Mesenchymal stem cell (in vitro differentiated cells and primary cell): ENCODE data around the gene KDELR1.

Source experiments
- DNase-seq: peaks from one replicate; pipeline ENCODE4 v3.0.0-alpha.2; 2013
- H2AFZ ChIP-seq: one replicate; pipeline ENCODE4 v1.6.1; 2013; ENCODE audit warnings: low read depth, mild to moderate bottlenecking, control low read depth, inconsistent platforms, low read length, moderate library complexity
- H2AK5ac ChIP-seq: 2 replicates; pipeline ENCODE4 v1.6.1; 2013; ENCODE audit warnings: low read length, moderate library complexity, mild to moderate bottlenecking, inconsistent platforms; ENCODE audit not compliant: severe bottlenecking
- H2BK120ac ChIP-seq: one replicate; pipeline ENCODE4 v1.6.1; 2013; ENCODE audit warnings: low read depth, mild to moderate bottlenecking, inconsistent platforms, low read length, moderate library complexity
- H2BK12ac ChIP-seq, 2 experiments: one replicate each; pipeline ENCODE4 v1.6.1; 2013; ENCODE audit warnings: inconsistent platforms in 2 of 2, low read length in 2 of 2, mild to moderate bottlenecking in 2 of 2, moderate library complexity in 2 of 2, control low read depth in 1 of 2
- H2BK15ac ChIP-seq: one replicate; pipeline ENCODE4 v1.6.1; 2013; ENCODE audit warnings: mild to moderate bottlenecking, low read depth, inconsistent platforms; ENCODE audit not compliant: poor library complexity, severe bottlenecking
- H2BK5ac ChIP-seq: 2 replicates; pipeline ENCODE4 v1.6.1; 2013; ENCODE audit warnings: low read depth, mild to moderate bottlenecking, low read length, control low read depth, inconsistent platforms; ENCODE audit not compliant: poor library complexity, severe bottlenecking
- H3K14ac ChIP-seq, 2 experiments: one replicate each; pipeline ENCODE4 v1.6.1; 2013; ENCODE audit warnings: inconsistent platforms in 2 of 2, low read length in 2 of 2, control low read depth in 1 of 2, mild to moderate bottlenecking in 1 of 2, moderate library complexity in 1 of 2
- H3K18ac ChIP-seq, 2 experiments: one replicate each; pipeline ENCODE4 v1.6.1; 2013; ENCODE audit warnings: inconsistent platforms in 2 of 2, low read length in 2 of 2, control low read depth in 1 of 2, low read depth in 1 of 2, mild to moderate bottlenecking in 1 of 2
- H3K23ac ChIP-seq, 2 experiments: one replicate each; pipeline ENCODE4 v1.6.1; 2013; ENCODE audit warnings: inconsistent platforms in 2 of 2, low read length in 2 of 2, mild to moderate bottlenecking in 2 of 2, moderate library complexity in 2 of 2, control low read depth in 1 of 2
- H3K27ac ChIP-seq: 2 replicates; pipeline ENCODE4 v1.5.1; 2013; ENCODE audit warnings: mild to moderate bottlenecking, moderate library complexity, low read length, control low read depth, inconsistent platforms; ENCODE audit not compliant: poor library complexity, severe bottlenecking
- H3K27me3 ChIP-seq, 2 experiments: 2 replicates each; pipeline versions ENCODE4 v1.6.1 to v1.7.0; 2013; ENCODE audit warnings: low read length in 2 of 2, mild to moderate bottlenecking in 2 of 2, moderate library complexity in 2 of 2, control low read depth in 1 of 2, inconsistent platforms in 1 of 2; ENCODE audit not compliant: control insufficient read depth in 1 of 2, insufficient read depth in 1 of 2
- H3K36me3 ChIP-seq, 2 experiments: 2 replicates each; pipeline versions ENCODE4 v1.6.1 to v1.7.0; 2013; ENCODE audit warnings: low read length in 2 of 2, control low read depth in 1 of 2, inconsistent platforms in 1 of 2, low read depth in 1 of 2, mild to moderate bottlenecking in 1 of 2; ENCODE audit not compliant: insufficient read depth in 2 of 2, control insufficient read depth in 1 of 2
- H3K4ac ChIP-seq, 2 experiments: one replicate each; pipeline ENCODE4 v1.6.1; 2013; ENCODE audit warnings: inconsistent platforms in 2 of 2, low read length in 2 of 2, mild to moderate bottlenecking in 2 of 2, moderate library complexity in 2 of 2, control low read depth in 1 of 2, low read depth in 1 of 2
- H3K4me1 ChIP-seq: 2 replicates; pipeline ENCODE4 v1.6.1; 2013; ENCODE audit warnings: low read depth, low read length, control low read depth; ENCODE audit not compliant: control insufficient read depth, insufficient read depth
- H3K4me2 ChIP-seq: 2 replicates; pipeline ENCODE4 v1.6.1; 2013; ENCODE audit warnings: low read length, mild to moderate bottlenecking, inconsistent platforms; ENCODE audit not compliant: poor library complexity, severe bottlenecking
- H3K4me3 ChIP-seq, 2 experiments: 2 replicates each; pipeline versions ENCODE4 v1.5.1 to v1.7.0; 2013; ENCODE audit warnings: low read length in 2 of 2, mild to moderate bottlenecking in 2 of 2, control low read depth in 1 of 2, low read depth in 1 of 2; ENCODE audit not compliant: insufficient read depth in 1 of 2
- H3K79me1 ChIP-seq: replicated peaks from 2 replicates; pipeline ENCODE4 v1.6.1; 2013; ENCODE audit warnings: mild to moderate bottlenecking, control low read depth, low read length, inconsistent platforms; ENCODE audit not compliant: poor library complexity, severe bottlenecking
- H3K9ac ChIP-seq: 2 replicates; pipeline ENCODE4 v1.7.0; 2013; ENCODE audit warnings: mild to moderate bottlenecking, low read length, moderate library complexity
- H3K9me3 ChIP-seq: 2 replicates; pipeline ENCODE4 v1.7.0; 2013; ENCODE audit warnings: mild to moderate bottlenecking, low read length; ENCODE audit not compliant: control insufficient read depth
- H4K8ac ChIP-seq: one replicate; pipeline ENCODE4 v1.6.1; 2013; ENCODE audit warnings: inconsistent platforms, mild to moderate bottlenecking, low read length, moderate library complexity
- H4K91ac ChIP-seq: one replicate; pipeline ENCODE4 v1.6.1; 2013; ENCODE audit warnings: mild to moderate bottlenecking, low read length, inconsistent platforms
- WGBS: methylation state at CpG from one replicate; pipeline ENCODE4 v1.1.7; 2013; ENCODE audit warnings: mixed read lengths; 5-methylcytosine and 5-hydroxymethylcytosine counted together

The KDELR1 gene

DNA sequence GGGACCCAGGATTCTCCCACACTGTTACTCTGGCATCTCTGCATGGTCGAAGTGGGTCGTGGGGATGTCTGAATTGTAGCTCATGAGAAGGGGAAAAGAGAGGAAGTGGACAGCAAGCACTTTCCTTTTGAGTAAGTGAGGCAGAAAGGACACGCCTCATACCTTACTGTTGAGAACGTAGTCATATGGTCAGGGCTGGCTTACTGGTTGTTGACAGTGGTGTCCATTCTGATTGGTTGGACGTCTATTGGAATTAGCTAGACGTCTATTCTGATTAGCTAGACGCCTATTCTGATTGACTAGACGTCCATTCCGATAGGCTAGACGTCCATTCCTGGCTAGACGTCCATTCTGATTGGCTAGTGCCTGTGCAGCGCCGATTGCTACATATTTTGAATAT, 14.5 kb upstream of the KDELR1 start:
- H3K36me3 ChIP-seq, result no peaks in the 10 kb centered on the region
- H2AK5ac ChIP-seq, result no peak overlapping the region
- no peak overlapping the region for H3K4me3 ChIP-seq
- no peak overlapping the region for H2BK5ac ChIP-seq
- H3K79me1 ChIP-seq, result no peaks in the 10 kb centered on the region
- no peak overlapping the region for H2BK15ac ChIP-seq
- no peaks in the 10 kb centered on the region for H3K9me3 ChIP-seq
- DNase-seq, result no peak
- no peak overlapping the region for H3K4ac ChIP-seq
- no peak overlapping the region for H2AFZ ChIP-seq
- no peak overlapping the region for H3K27ac ChIP-seq
- H3K23ac ChIP-seq, result no peak overlapping the region
- no peak overlapping the region for H2BK12ac ChIP-seq
- H3K9ac ChIP-seq, result no peak overlapping the region
- H4K91ac ChIP-seq, result no peak overlapping the region
- H4K8ac ChIP-seq, result no peak overlapping the region
- no peaks in the 10 kb centered on the region for H3K27me3 ChIP-seq
- 92% methylated on average over 13 of the region's 13 CpGs for WGBS
- no peak overlapping the region for H2BK120ac ChIP-seq
- H3K4me1 ChIP-seq, result no peaks in the 10 kb centered on the region
- H3K18ac ChIP-seq, result no peak overlapping the region
- no peak overlapping the region for H3K4me2 ChIP-seq
- H3K14ac ChIP-seq, result no peak overlapping the region

DNA sequence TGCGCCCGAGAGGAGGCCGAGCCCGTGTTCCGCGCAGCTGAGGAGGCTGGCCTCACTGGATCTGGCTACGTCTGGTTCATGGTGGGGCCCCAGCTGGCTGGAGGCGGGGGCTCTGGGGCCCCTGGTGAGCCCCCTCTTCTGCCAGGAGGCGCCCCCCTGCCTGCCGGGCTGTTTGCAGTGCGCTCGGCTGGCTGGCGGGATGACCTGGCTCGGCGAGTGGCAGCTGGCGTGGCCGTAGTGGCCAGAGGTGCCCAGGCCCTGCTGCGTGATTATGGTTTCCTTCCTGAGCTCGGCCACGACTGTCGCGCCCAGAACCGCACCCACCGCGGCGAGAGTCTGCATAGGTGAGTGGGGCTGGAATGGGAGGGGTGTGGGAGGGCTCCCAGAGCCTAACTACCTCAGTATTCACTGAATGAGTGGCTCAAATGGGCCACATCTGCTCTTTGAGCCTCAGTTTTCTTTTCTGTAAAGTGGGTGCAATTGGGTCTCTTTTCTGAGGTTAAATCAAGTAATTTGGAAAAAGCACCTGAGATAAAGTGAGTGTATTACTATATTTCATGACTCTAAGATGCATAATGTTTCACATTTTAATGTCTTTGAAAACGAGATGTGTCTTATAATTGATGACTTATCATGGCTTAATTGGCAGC, 13.8 kb upstream of the KDELR1 start:
- no peak overlapping the region for H2BK120ac ChIP-seq
- H3K4ac ChIP-seq, result peak overlapping the region in 1 of 2 experiments; percentile 10
- H3K27me3 ChIP-seq, result no peaks in the 10 kb centered on the region
- H3K23ac ChIP-seq, result no peak overlapping the region
- no peak overlapping the region for H2BK5ac ChIP-seq
- H3K18ac ChIP-seq, result no peak overlapping the region
- WGBS, result 97% methylated on average over 26 of the region's 27 CpGs
- no peak overlapping the region for H3K4me2 ChIP-seq
- H3K36me3 ChIP-seq, result no peaks in the 10 kb centered on the region
- no peaks in the 10 kb centered on the region for H3K79me1 ChIP-seq
- H2BK15ac ChIP-seq, result no peak overlapping the region
- DNase-seq, result no peak
- H3K4me1 ChIP-seq, result no peaks in the 10 kb centered on the region
- H2AFZ ChIP-seq, result no peak overlapping the region
- no peak overlapping the region for H2AK5ac ChIP-seq
- H3K9ac ChIP-seq, result no peak overlapping the region
- H3K27ac ChIP-seq, result no peak overlapping the region
- no peaks in the 10 kb centered on the region for H3K9me3 ChIP-seq
- no peak overlapping the region for H2BK12ac ChIP-seq
- H4K8ac ChIP-seq, result no peak overlapping the region
- no peak overlapping the region for H3K14ac ChIP-seq
- no peak overlapping the region for H4K91ac ChIP-seq
- H3K4me3 ChIP-seq, result no peak overlapping the region

DNA sequence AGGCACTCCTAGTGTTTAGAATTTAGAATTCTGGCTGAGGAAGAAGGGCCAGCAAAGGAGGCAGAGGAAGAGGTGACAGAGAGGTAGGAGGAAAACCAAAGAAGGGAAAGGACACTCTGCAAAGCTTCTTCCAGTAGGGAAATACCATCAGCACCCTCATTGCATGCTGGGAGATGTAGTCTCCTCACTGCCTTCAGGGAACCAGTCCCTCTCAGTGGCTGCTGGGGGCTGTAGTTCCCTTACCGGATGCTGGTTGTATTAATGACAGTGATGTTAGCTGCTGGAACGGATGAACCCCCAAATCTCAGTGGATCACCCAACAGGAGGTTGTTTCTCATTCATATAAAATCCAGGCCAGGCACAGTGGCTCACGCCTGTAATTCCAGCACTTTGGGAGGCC, 12.3 kb upstream of the KDELR1 start:
- H3K79me1 ChIP-seq, result no peaks in the 10 kb centered on the region
- no peak overlapping the region for H3K4me2 ChIP-seq
- H2BK5ac ChIP-seq, result no peak overlapping the region
- H3K27ac ChIP-seq, result no peak overlapping the region
- no peak overlapping the region for H2AK5ac ChIP-seq
- no peak overlapping the region for H2BK12ac ChIP-seq
- no peak overlapping the region for H3K18ac ChIP-seq
- no peak overlapping the region for H4K91ac ChIP-seq
- 36% methylated on average over 3 of the region's 3 CpGs for WGBS
- no peak overlapping the region for H3K14ac ChIP-seq
- H3K27me3 ChIP-seq, result no peaks in the 10 kb centered on the region
- no peak overlapping the region for H2AFZ ChIP-seq
- no peak overlapping the region for H4K8ac ChIP-seq
- no peak overlapping the region for H3K9ac ChIP-seq
- H2BK15ac ChIP-seq, result no peak overlapping the region
- no peak overlapping the region for H2BK120ac ChIP-seq
- H3K23ac ChIP-seq, result no peak overlapping the region
- peaks cover under 1% of the 10 kb centered on the region for H3K4me1 ChIP-seq
- no peak overlapping the region for H3K4me3 ChIP-seq
- H3K36me3 ChIP-seq, result no peaks in the 10 kb centered on the region
- H3K4ac ChIP-seq, result no peak overlapping the region
- no peaks in the 10 kb centered on the region for H3K9me3 ChIP-seq
- peak; percentile 76 for DNase-seq

DNA sequence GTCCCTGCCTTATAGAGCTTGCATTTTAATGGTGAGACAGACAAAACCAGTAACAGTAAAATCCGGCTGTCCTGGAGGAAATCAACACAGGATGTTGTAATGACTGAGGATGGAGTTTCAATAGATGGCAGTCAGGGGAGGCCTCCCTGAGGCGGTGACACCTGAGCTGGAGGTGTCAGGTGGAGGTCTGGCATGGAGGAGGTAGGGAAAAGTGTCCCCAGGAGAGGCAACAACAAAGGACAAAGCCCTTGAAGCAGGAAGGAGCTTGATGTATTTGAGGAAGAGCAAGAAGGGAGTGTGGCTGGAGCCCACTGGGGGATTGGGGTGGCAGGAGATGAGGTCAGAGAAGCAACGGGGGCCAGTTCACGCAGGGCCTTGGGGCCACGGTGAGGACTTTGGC, 9.9 kb upstream of the KDELR1 start:
- peaks cover 0 to 5% of the 10 kb centered on the region in 2 experiments for H3K27me3 ChIP-seq
- no peak overlapping the region for H3K27ac ChIP-seq
- no peak for DNase-seq
- peaks cover 3% of the 10 kb centered on the region for H3K79me1 ChIP-seq
- WGBS, result 91% methylated on average over 5 of the region's 5 CpGs
- no peak overlapping the region for H2AFZ ChIP-seq
- no peaks in the 10 kb centered on the region for H3K9me3 ChIP-seq
- no peak overlapping the region for H2AK5ac ChIP-seq
- no peak overlapping the region for H2BK120ac ChIP-seq
- no peak overlapping the region for H3K4ac ChIP-seq
- no peak overlapping the region for H2BK5ac ChIP-seq
- no peak overlapping the region for H2BK12ac ChIP-seq
- H3K23ac ChIP-seq, result no peak overlapping the region
- no peak overlapping the region for H3K14ac ChIP-seq
- H4K91ac ChIP-seq, result no peak overlapping the region
- no peak overlapping the region for H3K4me2 ChIP-seq
- no peaks in the 10 kb centered on the region for H3K36me3 ChIP-seq
- H3K9ac ChIP-seq, result no peak overlapping the region
- peaks cover 15% of the 10 kb centered on the region for H3K4me1 ChIP-seq
- H3K18ac ChIP-seq, result no peak overlapping the region
- H3K4me3 ChIP-seq, result no peak overlapping the region
- no peak overlapping the region for H4K8ac ChIP-seq
- no peak overlapping the region for H2BK15ac ChIP-seq
